ENCODE results near the gene SSH2.

SSH2 gene

DNA sequence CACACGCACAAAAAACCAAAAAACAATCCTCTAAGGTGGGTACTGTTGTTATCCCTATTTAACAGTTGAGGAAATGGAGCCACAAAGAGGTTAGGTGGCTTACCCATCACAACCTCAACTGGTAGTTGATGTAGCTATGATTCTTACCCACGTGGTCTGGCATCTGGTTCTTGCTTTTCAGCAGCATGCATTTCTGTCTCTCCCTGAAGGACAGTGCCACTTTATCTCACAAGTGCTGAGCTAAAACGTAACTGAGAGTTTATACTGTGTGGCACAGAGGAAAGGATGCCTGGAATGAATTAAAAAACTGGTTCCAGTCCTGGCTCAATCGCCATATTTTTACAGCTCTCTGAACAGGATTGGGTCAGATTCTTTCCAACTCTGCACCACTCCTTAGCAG lies 305.4 kb downstream of the SSH2 start:
- no peaks in the 10 kb centered on the region for H3K36me3 ChIP-seq (ENCODE audit: low read length)
- H3K9me2 ChIP-seq (replicated peaks; ENCODE audit: insufficient read depth, low read length): no peaks in the 10 kb centered on the region
- H3K9ac ChIP-seq (ENCODE audit: low read length): no peak overlapping the region
- TF ChIP-seq EZH2phosphoT487 (conservative IDR thresholded peaks at IDR 0.05; ENCODE audit: low read length): no peak
- TF ChIP-seq, protein P1, sequence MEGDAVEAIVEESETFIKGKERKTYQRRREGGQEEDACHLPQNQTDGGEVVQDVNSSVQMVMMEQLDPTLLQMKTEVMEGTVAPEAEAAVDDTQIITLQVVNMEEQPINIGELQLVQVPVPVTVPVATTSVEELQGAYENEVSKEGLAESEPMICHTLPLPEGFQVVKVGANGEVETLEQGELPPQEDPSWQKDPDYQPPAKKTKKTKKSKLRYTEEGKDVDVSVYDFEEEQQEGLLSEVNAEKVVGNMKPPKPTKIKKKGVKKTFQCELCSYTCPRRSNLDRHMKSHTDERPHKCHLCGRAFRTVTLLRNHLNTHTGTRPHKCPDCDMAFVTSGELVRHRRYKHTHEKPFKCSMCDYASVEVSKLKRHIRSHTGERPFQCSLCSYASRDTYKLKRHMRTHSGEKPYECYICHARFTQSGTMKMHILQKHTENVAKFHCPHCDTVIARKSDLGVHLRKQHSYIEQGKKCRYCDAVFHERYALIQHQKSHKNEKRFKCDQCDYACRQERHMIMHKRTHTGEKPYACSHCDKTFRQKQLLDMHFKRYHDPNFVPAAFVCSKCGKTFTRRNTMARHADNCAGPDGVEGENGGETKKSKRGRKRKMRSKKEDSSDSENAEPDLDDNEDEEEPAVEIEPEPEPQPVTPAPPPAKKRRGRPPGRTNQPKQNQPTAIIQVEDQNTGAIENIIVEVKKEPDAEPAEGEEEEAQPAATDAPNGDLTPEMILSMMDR (IDR thresholded peaks at IDR 0.05; ENCODE audit: insufficient read depth, low read length, poor library complexity, severe bottlenecking): no peak
- H3K4me3 ChIP-seq (ENCODE audit: insufficient read depth, low read length, poor library complexity, severe bottlenecking): no peak overlapping the region
- H3K4me2 ChIP-seq (ENCODE audit: low read depth, low read length, poor library complexity, severe bottlenecking): no peak overlapping the region
- H4K20me1 ChIP-seq (ENCODE audit: low read depth, low read length): no peaks in the 10 kb centered on the region
- no peaks in the 10 kb centered on the region for H3K27me3 ChIP-seq (ENCODE audit: low read length)
- H3K9me3 ChIP-seq (ENCODE audit: insufficient read depth, low read length): no peaks in the 10 kb centered on the region
- no peak overlapping the region for H3K27ac ChIP-seq (ENCODE audit: low read depth, low read length)
- H2AFZ ChIP-seq (ENCODE audit: low read depth, low read length, severe bottlenecking): no peak overlapping the region
- H3F3A ChIP-seq (ENCODE audit: insufficient read depth): peaks cover 12% of the 10 kb centered on the region; the same call in 1 of the 2 replicates
- H3K79me2 ChIP-seq (ENCODE audit: insufficient read depth, low read length): no peaks in the 10 kb centered on the region

- peak overlapping the region; percentile 48; the same call in 1 of the 2 replicates for H3K9ac ChIP-seq (ENCODE audit: low read length)
- no peaks in the 10 kb centered on the region for H3K9me3 ChIP-seq (ENCODE audit: insufficient read depth, low read length)
Observed at GRCh38 chr17:29623283-29623647, 306.8 kb downstream of the SSH2 start.

DNA sequence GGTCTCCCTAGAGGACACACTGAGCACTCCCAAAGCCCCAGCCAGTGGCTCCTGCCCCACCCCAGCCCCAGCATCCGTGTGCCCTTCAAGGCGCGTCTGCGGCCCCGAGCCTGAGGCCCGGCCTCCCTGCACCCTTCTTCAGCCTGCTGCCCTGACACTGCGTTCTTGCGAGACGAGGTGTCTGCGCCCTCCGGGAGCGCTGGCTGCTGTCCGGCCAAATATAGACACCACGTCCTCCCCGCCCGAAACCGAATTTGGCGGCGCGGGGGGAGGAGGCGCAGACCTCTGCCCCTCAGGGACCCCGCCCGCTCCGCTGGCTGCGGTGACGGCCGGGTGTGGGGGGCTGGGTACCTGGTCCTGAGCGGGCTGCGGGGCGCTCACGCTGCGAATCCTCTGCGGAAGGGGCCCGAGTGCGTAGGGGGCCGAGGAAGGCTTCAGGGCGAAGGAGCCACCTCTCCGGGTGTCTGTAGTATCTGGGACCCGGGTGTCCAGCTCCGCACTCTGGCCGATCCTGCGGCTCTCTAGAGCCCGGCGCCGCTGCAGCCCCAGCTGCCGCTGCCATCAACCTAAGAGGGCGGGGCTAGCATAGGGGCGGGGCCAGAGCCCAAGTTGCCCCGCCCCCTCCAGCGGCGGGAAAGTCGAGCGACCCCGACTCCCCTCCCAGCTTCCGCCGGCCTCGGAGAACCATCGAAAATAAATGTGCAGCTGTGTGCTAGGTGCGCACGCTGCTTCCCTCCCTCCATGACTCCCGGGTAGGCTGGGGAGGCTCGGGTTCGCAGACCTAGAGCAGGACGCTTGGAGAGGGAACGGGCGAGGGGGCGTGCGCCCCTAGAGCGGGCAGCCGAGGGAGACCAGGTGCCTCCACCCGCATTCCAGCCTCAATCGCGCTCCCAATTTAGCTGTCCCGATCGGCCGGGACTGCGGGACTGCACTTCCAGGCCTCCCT lies 307.4 kb downstream of the SSH2 start, which contains the start of gene CORO6:
CORO6 (minus strand) TSS at position 576 of the 946 bp plus-strand sequence. CDS start 1,491 bp downstream, outside the sequence.
- Histone ChIP-seq H3K27ac (ENCODE audit: low read depth, low read length) (no peak within 1 kb of the TSS), H3K4me2 (ENCODE audit: low read depth, low read length, poor library complexity, severe bottlenecking) (peak within 1 kb of the TSS; percentile 60)
- TF ChIP-seq EZH2phosphoT487 (conservative IDR thresholded peaks at IDR 0.05; ENCODE audit: low read length): no peak
- TF ChIP-seq, protein P1 (IDR thresholded peaks at IDR 0.05; ENCODE audit: insufficient read depth, low read length, poor library complexity, severe bottlenecking): no peak

More at GRCh38 chr17:29623283-29623647, 306.8 kb downstream of the SSH2 start:
- no peak overlapping the region for H3K27ac ChIP-seq (ENCODE audit: low read depth, low read length)
- H3K4me3 ChIP-seq (ENCODE audit: insufficient read depth, low read length, poor library complexity, severe bottlenecking): no peak overlapping the region
- H3K36me3 ChIP-seq (ENCODE audit: low read length): no peaks in the 10 kb centered on the region
- H3K4me2 ChIP-seq (ENCODE audit: low read depth, low read length, poor library complexity, severe bottlenecking): peak overlapping the region; percentile 60
- no peaks in the 10 kb centered on the region for H3K27me3 ChIP-seq (ENCODE audit: low read length)
- TF ChIP-seq, protein P1 (IDR thresholded peaks at IDR 0.05; ENCODE audit: insufficient read depth, low read length, poor library complexity, severe bottlenecking): no peak
- TF ChIP-seq EZH2phosphoT487 (conservative IDR thresholded peaks at IDR 0.05; ENCODE audit: low read length): no peak
- no peak overlapping the region for H2AFZ ChIP-seq (ENCODE audit: low read depth, low read length, severe bottlenecking)
- no peaks in the 10 kb centered on the region for H3K79me2 ChIP-seq (ENCODE audit: insufficient read depth, low read length)
- peaks cover 12% of the 10 kb centered on the region; the same call in 1 of the 2 replicates for H3F3A ChIP-seq (ENCODE audit: insufficient read depth)
- H3K9me2 ChIP-seq (replicated peaks; ENCODE audit: insufficient read depth, low read length): no peaks in the 10 kb centered on the region
- no peaks in the 10 kb centered on the region for H4K20me1 ChIP-seq (ENCODE audit: low read depth, low read length)

More for the DNA sequence above, 307.4 kb downstream of the SSH2 start, which contains the start of gene CORO6:
- Histone ChIP-seq H3K4me3 (ENCODE audit: insufficient read depth, low read length, poor library complexity, severe bottlenecking) (peak within 1 kb of the TSS; percentile 46), H3K27me3 (ENCODE audit: low read length) (no peaks in the 10 kb centered on the region), H2AFZ (ENCODE audit: low read depth, low read length, severe bottlenecking) (peak within 1 kb of the TSS; percentile 46), H4K20me1 (ENCODE audit: low read depth, low read length) (no peaks in the 10 kb centered on the region), H3K9ac (ENCODE audit: low read length) (peak within 1 kb of the TSS; percentile 48), H3F3A (ENCODE audit: insufficient read depth) (peaks cover 12% of the 10 kb centered on the region; the same call in 1 of the 2 replicates), H3K9me3 (ENCODE audit: insufficient read depth, low read length) (no peaks in the 10 kb centered on the region), H3K9me2 (replicated peaks; ENCODE audit: insufficient read depth, low read length) (no peaks in the 10 kb centered on the region), H3K79me2 (ENCODE audit: insufficient read depth, low read length) (no peaks in the 10 kb centered on the region), H3K36me3 (ENCODE audit: low read length) (no peaks in the 10 kb centered on the region)

Data from SU-DHL-6 (cell line).